Right lobe of liver (tissue), 6 donors: ENCODE measurements around the gene TNFRSF8. TPM values are rescaled to one million over a fixed set of nuclear protein-coding genes. Genes with fewer than 3 reads are reported as not detected.

Experiments used
- ATAC-seq, 4 donors: fragments of 200-7000 bp; cut with Tn5 transposase; one replicate each; pipeline ENCODE4 v1.9.1; 2020; ENCODE audit warnings: mild to moderate bottlenecking in 4 of 4, moderate library complexity in 4 of 4
- DNase-seq, 3 donors: peaks; one replicate each; pipeline ENCODE4 v3.0.0-alpha.2; 2020
- H3K27ac ChIP-seq, 3 donors: fragments of 200-600 bp; one replicate each; pipeline ENCODE4 v1.8.0; 2022
- H3K27me3 ChIP-seq, 2 donors: fragments of 200-600 bp; one replicate each; pipeline ENCODE4 v1.8.0; 2022
- H3K36me3 ChIP-seq, 4 donors: fragments of 200-600 bp; sonication (generic) in 1 of 4; one replicate each; pipeline versions ENCODE4 v1.5.1 to v1.8.0; 2017 to 2022; ENCODE audit warnings: control low read depth in 1 of 4
- H3K4me1 ChIP-seq, 4 donors: fragments of 200-600 bp; sonication (generic) in 1 of 4; one replicate each; pipeline versions ENCODE4 v1.5.1 to v1.8.0; 2017 to 2022; ENCODE audit warnings: control low read depth in 1 of 4
- H3K4me3 ChIP-seq, 3 donors: fragments of 200-600 bp; one replicate each; pipeline ENCODE4 v1.8.0; 2022
- H3K9me3 ChIP-seq, 4 donors: fragments of 200-600 bp; sonication (generic) in 1 of 4; one replicate each; pipeline versions ENCODE4 v1.5.1 to v1.8.0; 2017 to 2022; ENCODE audit warnings: control low read depth in 1 of 4
- CTCF ChIP-seq, 4 donors: fragments of 200-600 bp in 3 of 4; fragments of 450-650 bp in 1 of 4; IDR thresholded peaks; one replicate each; pipeline versions ENCODE4 v1.5.1 to v1.8.0; 2016 to 2022; ENCODE audit warnings: antibody characterized with exemption in 4 of 4, mild to moderate bottlenecking in 2 of 4
- POLR2A ChIP-seq: fragments of 450-650 bp; IDR thresholded peaks from one replicate; pipeline ENCODE4 v1.6.1; 2017; ENCODE audit warnings: antibody characterized with exemption, mild to moderate bottlenecking
- WGBS: methylation state at CpG from one replicate; pipeline ENCODE4 v1.1.6; 2018; ENCODE audit warnings: low coverage, low lambda C conversion rate; ENCODE audit not compliant: insufficient coverage; ENCODE audit errors: missing lambda C conversion rate; 5-methylcytosine and 5-hydroxymethylcytosine counted together
- intact Hi-C, 2 donors: fragments of 100-400 bp; cut with DNase I; formaldehyde crosslinking; loops; one replicate each; pipeline versions ENCODE4 v1.11.2 to v1.14.1; 2022
- total RNA-seq, 6 experiments: library from RNA; depleted of rRNA in 2 of 6; stranded (reverse); fragments of >200 nt in 2 of 6; fragmentation: NEBNext Ultra II Directional in 3 of 6; extraction: Animal tissue kit (Norgen Biotek cat#: 25700) in 3 of 6; gene quantifications; one replicate each; pipeline versions ENCODE4 v1.1.0 to v1.2.4, GENCODE V29; 2016 to 2023
- donor health status: DM: no; HTN: yes; CAD: no.
- donor health status: DM: no; HTN: no; CAD: no.
- donor health status: DM: no; HTN: no; CAD: no.
- donor health status: DM: no; HTN: yes; CAD: no.
- donor health status: DM: no; HTN: yes; CAD: no.

TNFRSF8 gene
- total RNA-seq, 6 experiments from 2014 or later, result 0.12 to 0.29 (median 0.19) TPM; not detected in 1

GRCh38 chr1:12016182-12016581 is 46.9 kb upstream of the TNFRSF8 start:
- no CpG with 5 or more reads among the region's 3 CpGs for WGBS

DNA sequence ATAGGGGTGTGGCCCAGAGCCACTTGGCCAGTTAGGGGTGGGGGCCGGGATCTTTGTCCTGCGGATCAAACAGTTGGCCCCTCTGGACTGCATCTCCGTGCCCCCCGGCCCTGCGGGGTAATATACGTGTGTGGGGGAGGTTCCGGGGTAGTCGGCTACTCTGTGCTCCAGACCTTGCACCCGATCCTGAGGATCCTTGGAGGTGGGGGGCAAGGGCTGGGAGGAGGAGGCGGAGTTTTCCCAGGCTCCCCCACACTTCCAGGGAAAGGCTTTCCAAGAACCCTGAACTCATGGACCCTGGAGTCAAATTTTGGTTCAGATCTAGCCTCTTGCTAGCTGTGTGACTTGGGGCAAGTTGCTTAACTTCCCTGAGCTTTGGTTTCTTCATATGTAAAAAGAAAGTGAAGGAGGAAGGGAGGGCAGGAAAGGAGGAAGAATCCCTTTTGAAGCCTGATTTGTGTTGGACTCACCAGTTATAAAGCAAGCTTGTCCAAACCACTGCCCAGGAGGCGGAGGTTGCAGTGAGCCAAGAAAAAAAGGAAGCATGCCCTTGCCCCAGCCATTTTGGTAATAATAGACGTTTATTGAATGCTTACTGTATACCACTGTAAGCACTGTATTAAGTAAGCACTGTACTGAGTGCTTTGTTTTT is 43.1 kb upstream of the TNFRSF8 start:
- peak overlapping the region; percentile 72 to 88 (median 78) for H3K4me3 ChIP-seq
- no peak for TF ChIP-seq CTCF (IDR thresholded peaks at IDR 0.05)
- intact Hi-C loops, result no loop called here
- peaks cover 0 to 5% (median 0%) of the 10 kb centered on the region in 4 donors for H3K4me1 ChIP-seq
- H3K9me3 ChIP-seq, result no peaks in the 10 kb centered on the region
- peaks cover 0 to 18% (median 2%) of the 10 kb centered on the region in 4 donors for H3K36me3 ChIP-seq
- ATAC-seq (no peak), DNase-seq (no peak)
- 11% methylated on average over 6 of the region's 12 CpGs for WGBS
- peak overlapping the region; percentile 79 to 85 (median 79) for H3K27ac ChIP-seq
- no peaks in the 10 kb centered on the region for H3K27me3 ChIP-seq

More at GRCh38 chr1:12016182-12016581, 46.9 kb upstream of the TNFRSF8 start:
- Histone ChIP-seq H3K4me1 (peaks cover 0 to 5% (median 0%) of the 10 kb centered on the region in 4 donors), H3K27me3 (no peaks in the 10 kb centered on the region), H3K27ac (no peak overlapping the region), H3K4me3 (no peak overlapping the region), H3K9me3 (no peaks in the 10 kb centered on the region), H3K36me3 (peaks cover 0 to 23% (median 4%) of the 10 kb centered on the region in 4 donors)
- no peak for TF ChIP-seq CTCF (IDR thresholded peaks at IDR 0.05)
- no peak for TF ChIP-seq POLR2A
- ATAC-seq (no peak), DNase-seq (no peak)
- intact Hi-C loops, result no loop called here

DNA sequence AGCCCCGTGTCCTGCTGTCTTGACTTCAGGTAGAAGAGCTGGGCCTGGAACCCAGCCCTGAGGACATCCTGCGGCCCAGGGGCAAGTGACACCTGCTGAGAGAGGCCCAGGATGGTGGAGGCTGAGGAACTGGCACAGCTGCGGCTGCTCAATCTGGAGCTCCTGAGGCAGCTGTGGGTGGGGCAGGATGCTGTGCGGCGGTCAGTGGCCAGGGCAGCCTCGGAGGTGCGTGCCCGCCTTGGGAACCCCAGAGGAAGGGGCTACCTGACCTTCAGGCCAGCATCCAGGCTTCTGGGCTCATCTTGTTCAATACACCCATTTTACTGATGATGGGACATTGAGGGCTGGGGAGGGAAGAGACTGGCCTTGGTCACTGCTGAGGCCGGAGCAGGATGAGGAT is 41.5 kb upstream of the TNFRSF8 start:
- no peak for ATAC-seq
- WGBS, result 88% methylated on average over 1 of the region's 9 CpGs

GRCh38 chr1:12022036-12022435 is 41.1 kb upstream of the TNFRSF8 start:
- H3K36me3 ChIP-seq, result peaks cover 0 to 24% (median 2%) of the 10 kb centered on the region in 4 donors
- no peak overlapping the region for H3K27ac ChIP-seq
- intact Hi-C loops, result no loop called here
- WGBS, result no CpG with 5 or more reads among the region's 14 CpGs
- ATAC-seq (no peak), DNase-seq (no peak)
- H3K4me1 ChIP-seq, result peaks cover 0 to 5% (median 0%) of the 10 kb centered on the region in 4 donors
- no peak for TF ChIP-seq CTCF (IDR thresholded peaks at IDR 0.05)
- TF ChIP-seq POLR2A, result no peak
- H3K4me3 ChIP-seq, result no peak overlapping the region
- H3K27me3 ChIP-seq, result no peaks in the 10 kb centered on the region
- no peaks in the 10 kb centered on the region for H3K9me3 ChIP-seq

More for the DNA sequence above, 41.5 kb upstream of the TNFRSF8 start:
- no peak for DNase-seq
- no peak overlapping the region for H3K4me3 ChIP-seq
- H3K4me1 ChIP-seq, result peaks cover 0 to 5% (median 0%) of the 10 kb centered on the region in 4 donors
- TF ChIP-seq CTCF (IDR thresholded peaks at IDR 0.05) (no peak), POLR2A (no peak)
- no peak overlapping the region for H3K27ac ChIP-seq
- intact Hi-C loops, result no loop called here
- peaks cover 0 to 23% (median 2%) of the 10 kb centered on the region in 4 donors for H3K36me3 ChIP-seq
- H3K27me3 ChIP-seq, result no peaks in the 10 kb centered on the region
- no peaks in the 10 kb centered on the region for H3K9me3 ChIP-seq
